ENCODE data around the gene PTH2. TPM values are rescaled to one million over a fixed set of nuclear protein-coding genes. Genes with fewer than 3 reads are reported as not detected.
"Not testable (repeated sequence)": the region's sequence is repeated elsewhere in the genome, so short reads cannot be mapped to it uniquely, and the experiment has no call there.

Gene PTH2
- total RNA-seq, 4 donors from 2014 or later = not detected

DNA sequence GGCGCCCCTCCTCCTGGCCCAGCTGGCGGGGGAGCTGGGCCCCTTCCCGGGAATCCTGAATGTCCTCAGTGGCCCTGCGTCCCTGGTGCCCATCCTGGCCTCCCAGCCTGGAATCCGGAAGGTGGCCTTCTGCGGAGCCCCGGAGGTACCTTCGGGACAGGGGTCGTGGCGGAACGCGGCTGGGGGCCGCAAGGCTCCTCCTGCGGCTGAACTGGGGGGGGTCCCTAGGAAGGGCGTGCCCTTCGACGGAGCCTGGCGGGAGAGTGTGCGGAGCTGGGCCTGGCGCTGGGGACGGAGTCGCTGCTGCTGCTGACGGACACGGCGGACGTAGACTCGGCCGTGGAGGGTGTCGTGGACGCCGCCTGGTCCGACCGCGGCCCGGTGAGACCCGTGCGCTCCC lies 38.4 kb upstream of the PTH2 start:
- H3K27me3 ChIP-seq = no peaks in the 10 kb centered on the region
- peaks cover 0 to 12% (median 4%) of the 10 kb centered on the region in 4 donors for H3K4me1 ChIP-seq
- no peaks in the 10 kb centered on the region for H3K9me3 ChIP-seq
- no peak for TF ChIP-seq EP300 (IDR thresholded peaks at IDR 0.05)
- TF ChIP-seq, protein P1, sequence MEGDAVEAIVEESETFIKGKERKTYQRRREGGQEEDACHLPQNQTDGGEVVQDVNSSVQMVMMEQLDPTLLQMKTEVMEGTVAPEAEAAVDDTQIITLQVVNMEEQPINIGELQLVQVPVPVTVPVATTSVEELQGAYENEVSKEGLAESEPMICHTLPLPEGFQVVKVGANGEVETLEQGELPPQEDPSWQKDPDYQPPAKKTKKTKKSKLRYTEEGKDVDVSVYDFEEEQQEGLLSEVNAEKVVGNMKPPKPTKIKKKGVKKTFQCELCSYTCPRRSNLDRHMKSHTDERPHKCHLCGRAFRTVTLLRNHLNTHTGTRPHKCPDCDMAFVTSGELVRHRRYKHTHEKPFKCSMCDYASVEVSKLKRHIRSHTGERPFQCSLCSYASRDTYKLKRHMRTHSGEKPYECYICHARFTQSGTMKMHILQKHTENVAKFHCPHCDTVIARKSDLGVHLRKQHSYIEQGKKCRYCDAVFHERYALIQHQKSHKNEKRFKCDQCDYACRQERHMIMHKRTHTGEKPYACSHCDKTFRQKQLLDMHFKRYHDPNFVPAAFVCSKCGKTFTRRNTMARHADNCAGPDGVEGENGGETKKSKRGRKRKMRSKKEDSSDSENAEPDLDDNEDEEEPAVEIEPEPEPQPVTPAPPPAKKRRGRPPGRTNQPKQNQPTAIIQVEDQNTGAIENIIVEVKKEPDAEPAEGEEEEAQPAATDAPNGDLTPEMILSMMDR (IDR thresholded peaks at IDR 0.05) = no peak
- no peak for TF ChIP-seq POLR2AphosphoS5 (IDR thresholded peaks at IDR 0.05)
- TF ChIP-seq POLR2A (IDR thresholded peaks at IDR 0.05; ENCODE audit: low read depth) = no peak
- no peak overlapping the region for H3K4me3 ChIP-seq
- H3K36me3 ChIP-seq = peaks cover 4 to 72% (median 49%) of the 10 kb centered on the region in 4 donors
- DNase-seq (ENCODE audit: extremely low spot score) = no peak
- WGBS = 95% methylated on average over 26 of the region's 37 CpGs
- intact Hi-C loops (cut with DNase I) = no loop called here
- no peak overlapping the region for H3K27ac ChIP-seq (replicated peaks in 1 of 4)

DNA sequence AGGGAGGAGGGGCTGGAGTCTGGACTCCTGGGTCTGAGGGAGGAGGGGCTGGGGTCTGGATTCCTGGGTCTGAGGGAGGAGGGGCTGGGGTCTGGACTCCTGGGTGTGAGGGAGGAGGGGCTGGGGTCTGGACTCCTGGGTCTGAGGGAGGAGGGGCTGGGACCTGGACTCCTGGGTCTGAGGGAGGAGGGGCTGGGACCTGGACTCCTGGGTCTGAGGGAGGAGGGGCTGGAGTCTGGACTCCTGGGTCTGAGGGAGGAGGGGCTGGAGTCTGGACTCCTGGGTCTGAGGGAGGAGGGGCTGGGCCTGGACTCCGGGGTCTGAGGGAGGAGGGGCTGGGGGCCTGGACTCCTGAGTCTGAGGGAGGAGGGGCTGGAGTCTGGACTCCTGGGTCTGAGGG lies 37.9 kb upstream of the PTH2 start:
- H3K27me3 ChIP-seq; intact Hi-C loops (cut with DNase I): not testable (repeated sequence)
- WGBS = no CpG with 5 or more reads among the region's 1 CpG

DNA sequence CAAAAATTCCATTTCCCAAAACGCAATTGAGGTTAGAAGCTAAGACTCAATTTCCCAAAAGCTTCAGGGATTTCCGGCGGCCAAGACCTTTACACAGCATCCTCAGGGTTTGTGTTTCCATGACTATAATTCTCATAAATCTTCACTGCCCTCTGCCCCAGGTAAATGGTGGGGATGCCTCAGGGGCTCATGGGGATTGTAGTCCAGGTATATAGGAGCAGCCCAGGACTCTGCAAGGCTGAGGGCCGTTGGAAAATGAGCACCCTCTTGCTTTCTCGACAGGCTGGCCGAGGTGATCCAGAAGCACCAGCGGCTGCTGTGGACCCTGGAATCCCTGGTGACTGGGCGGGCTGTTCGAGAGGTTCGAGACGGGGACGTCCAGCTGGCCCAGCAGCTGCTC lies 36.1 kb upstream of the PTH2 start:
- H3K4me3 ChIP-seq = no peak overlapping the region
- H3K27me3 ChIP-seq = no peaks in the 10 kb centered on the region
- H3K4me1 ChIP-seq = peaks cover 6 to 17% (median 13%) of the 10 kb centered on the region in 4 donors
- no peak overlapping the region for H3K27ac ChIP-seq (replicated peaks in 1 of 4)
- 97% methylated on average over 3 of the region's 12 CpGs for WGBS
- TF ChIP-seq, protein P1 (IDR thresholded peaks at IDR 0.05) = no peak
- TF ChIP-seq EP300 (IDR thresholded peaks at IDR 0.05) (no peak), POLR2AphosphoS5 (IDR thresholded peaks at IDR 0.05) (no peak), POLR2A (IDR thresholded peaks at IDR 0.05; ENCODE audit: low read depth) (no peak)
- H3K9me3 ChIP-seq = no peaks in the 10 kb centered on the region
- H3K36me3 ChIP-seq = peaks cover 0 to 49% (median 31%) of the 10 kb centered on the region in 4 donors
- intact Hi-C loops (cut with DNase I) = no loop called here
- DNase-seq (ENCODE audit: extremely low spot score) = no peak

More for the DNA sequence above, 37.9 kb upstream of the PTH2 start:
- not testable (repeated sequence) for DNase-seq (ENCODE audit: extremely low spot score); H3K9me3 ChIP-seq; H3K4me3 ChIP-seq; H3K27ac ChIP-seq (replicated peaks in 1 of 4)
- Histone ChIP-seq H3K36me3 (peaks cover 4 to 67% (median 46%) of the 10 kb centered on the region in 4 donors), H3K4me1 (peaks cover 0 to 17% (median 5%) of the 10 kb centered on the region in 4 donors)

DNA sequence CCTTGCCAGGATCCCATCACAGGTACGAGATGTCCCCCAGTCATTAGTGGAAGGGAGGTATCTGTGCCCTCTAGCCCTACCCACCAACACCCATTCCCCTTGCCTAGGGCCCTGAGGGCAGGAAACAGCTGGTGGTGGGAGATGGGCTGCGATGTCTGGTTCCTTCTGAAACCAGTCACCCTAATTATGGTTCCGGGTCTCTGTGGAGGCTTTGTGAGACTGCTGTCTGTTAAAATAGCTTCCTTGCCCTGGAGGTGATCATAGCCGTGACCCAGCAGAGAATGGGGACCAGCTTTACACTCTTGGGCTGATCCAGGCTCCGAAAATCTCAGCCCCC lies 35.3 kb upstream of the PTH2 start:
- intact Hi-C loops (cut with DNase I) = no loop called here
- Histone ChIP-seq H3K4me3 (no peak overlapping the region), H3K27ac (replicated peaks in 1 of 4) (peak overlapping the region; percentile 1 to 78 (median 40)), H3K36me3 (peaks cover 0 to 41% (median 23%) of the 10 kb centered on the region in 4 donors), H3K9me3 (no peaks in the 10 kb centered on the region), H3K27me3 (no peaks in the 10 kb centered on the region), H3K4me1 (peaks cover 14 to 25% (median 21%) of the 10 kb centered on the region in 4 donors)
- no peak for TF ChIP-seq EP300 (IDR thresholded peaks at IDR 0.05)
- no peak for DNase-seq (ENCODE audit: extremely low spot score)
- WGBS = 90% methylated on average over 5 of the region's 5 CpGs

DNA sequence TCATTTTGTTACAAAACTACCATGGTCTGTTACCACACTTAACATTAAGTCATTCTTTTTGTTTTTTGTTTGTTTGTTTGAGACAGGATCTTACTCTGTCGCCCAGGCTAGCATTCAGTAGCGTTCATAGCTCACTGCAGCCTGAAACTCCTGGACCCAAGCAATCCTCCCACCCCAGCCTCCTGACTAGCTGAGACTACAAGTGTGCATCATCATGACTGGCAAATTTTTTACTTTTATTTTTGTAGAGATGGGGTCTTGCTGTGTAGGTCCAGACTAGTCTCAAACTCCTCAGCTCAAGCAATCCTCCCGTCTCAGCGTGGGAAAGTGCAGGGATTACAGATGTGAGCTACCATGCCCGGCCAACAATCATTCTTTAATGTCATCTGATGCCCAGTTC lies 33.1 kb upstream of the PTH2 start:
- no peak for TF ChIP-seq POLR2A (IDR thresholded peaks at IDR 0.05; ENCODE audit: low read depth)
- no peak for TF ChIP-seq EP300 (IDR thresholded peaks at IDR 0.05)
- TF ChIP-seq POLR2AphosphoS5 (IDR thresholded peaks at IDR 0.05) = no peak
- TF ChIP-seq, protein P1 (IDR thresholded peaks at IDR 0.05) = no peak
- Histone ChIP-seq H3K27me3 (no peaks in the 10 kb centered on the region), H3K4me3 (no peak overlapping the region), H3K27ac (replicated peaks in 1 of 4) (peak overlapping the region; percentile 39 to 78 (median 62)), H3K4me1 (peaks cover 18 to 36% (median 30%) of the 10 kb centered on the region in 4 donors), H3K9me3 (no peaks in the 10 kb centered on the region), H3K36me3 (peaks cover 0 to 28% (median 20%) of the 10 kb centered on the region in 4 donors)
- no peak for DNase-seq (ENCODE audit: extremely low spot score)
- 80% methylated on average over 5 of the region's 5 CpGs for WGBS
- intact Hi-C loops (cut with DNase I) = no loop called here

DNA sequence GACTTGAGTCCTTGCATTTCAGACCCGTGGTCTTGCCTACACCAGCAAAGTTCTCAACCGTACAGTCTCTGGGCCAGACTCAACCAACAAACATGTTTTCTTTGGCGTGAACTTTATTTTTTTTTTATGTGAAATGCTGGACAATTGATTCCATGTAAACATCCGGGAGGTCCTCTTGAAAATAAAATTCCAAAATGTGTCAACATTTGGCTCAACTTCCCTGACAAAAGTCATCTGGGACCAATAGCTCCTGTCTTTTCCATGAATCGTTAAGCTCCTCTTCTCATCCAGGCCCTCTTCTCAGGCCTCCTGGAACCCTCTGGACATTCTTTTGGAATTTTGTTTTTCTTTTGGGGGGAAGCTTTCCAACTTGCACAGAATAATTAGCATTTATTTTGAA lies 32.5 kb upstream of the PTH2 start:
- no peaks in the 10 kb centered on the region for H3K9me3 ChIP-seq
- no peak overlapping the region for H3K4me3 ChIP-seq
- 58% methylated on average over 5 of the region's 5 CpGs for WGBS
- TF ChIP-seq, protein P1 (IDR thresholded peaks at IDR 0.05) = no peak
- TF ChIP-seq EP300 (IDR thresholded peaks at IDR 0.05) (no peak), POLR2A (IDR thresholded peaks at IDR 0.05; ENCODE audit: low read depth) (no peak), POLR2AphosphoS5 (IDR thresholded peaks at IDR 0.05) (no peak)
- H3K27ac ChIP-seq (replicated peaks in 1 of 4) = peak overlapping the region; percentile 39 to 78 (median 62)
- peaks cover 18 to 41% (median 35%) of the 10 kb centered on the region in 4 donors for H3K4me1 ChIP-seq
- no peak for DNase-seq (ENCODE audit: extremely low spot score)
- intact Hi-C loops (cut with DNase I) = no loop called here
- H3K36me3 ChIP-seq = peaks cover 0 to 25% (median 19%) of the 10 kb centered on the region in 4 donors
- no peaks in the 10 kb centered on the region for H3K27me3 ChIP-seq

Data from esophagus muscularis mucosa (tissue), 4 donors.